Effector CD4-positive, alpha-beta T cell (primary cell): ENCODE results near the gene IL9. TPM values are rescaled to one million over a fixed set of nuclear protein-coding genes. Genes with fewer than 3 reads are reported as not detected.
A peak's percentile ranks its signal among the peaks of the same experiment; 100 is the strongest.

ENCODE experiments used
- DNase-seq: peaks from one replicate; pipeline ENCODE4 v3.0.0-alpha.2; 2020
- total RNA-seq: gene quantifications from one replicate; lab custom pipeline; 2026; lab: John Stamatoyannopoulos, UW

The IL9 gene
- not detected for total RNA-seq

DNA sequence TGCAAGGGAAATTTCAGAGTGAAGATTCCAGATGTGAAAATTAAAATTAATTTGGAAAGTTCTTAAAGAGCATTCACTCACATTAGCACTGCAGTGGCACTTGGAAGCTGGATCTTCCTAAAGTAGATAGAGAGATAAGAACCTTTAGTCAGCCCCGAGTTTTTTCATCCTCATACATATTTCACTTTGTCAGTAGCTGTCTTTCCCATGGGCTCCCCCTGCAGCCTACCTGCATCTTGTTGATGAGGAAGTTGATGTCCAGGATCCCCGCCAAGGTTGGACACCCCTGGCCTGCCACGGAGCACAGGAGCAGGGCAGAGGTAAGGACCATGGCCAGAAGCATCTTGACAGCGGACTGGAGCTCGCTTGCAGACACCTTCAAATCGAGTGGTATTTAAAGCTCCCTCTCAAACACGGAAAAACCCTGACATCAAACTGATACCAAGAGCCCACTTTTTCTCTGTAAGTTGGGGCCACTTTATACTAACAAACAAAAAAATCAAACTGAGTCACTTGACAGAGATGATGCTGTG lies at the start of gene IL9:
Gene IL9 (minus strand): TSS at position 368 of the 533 bp plus-strand sequence. CDS start 25 bp downstream, at position 343.
- DNase-seq: no peak

DNA sequence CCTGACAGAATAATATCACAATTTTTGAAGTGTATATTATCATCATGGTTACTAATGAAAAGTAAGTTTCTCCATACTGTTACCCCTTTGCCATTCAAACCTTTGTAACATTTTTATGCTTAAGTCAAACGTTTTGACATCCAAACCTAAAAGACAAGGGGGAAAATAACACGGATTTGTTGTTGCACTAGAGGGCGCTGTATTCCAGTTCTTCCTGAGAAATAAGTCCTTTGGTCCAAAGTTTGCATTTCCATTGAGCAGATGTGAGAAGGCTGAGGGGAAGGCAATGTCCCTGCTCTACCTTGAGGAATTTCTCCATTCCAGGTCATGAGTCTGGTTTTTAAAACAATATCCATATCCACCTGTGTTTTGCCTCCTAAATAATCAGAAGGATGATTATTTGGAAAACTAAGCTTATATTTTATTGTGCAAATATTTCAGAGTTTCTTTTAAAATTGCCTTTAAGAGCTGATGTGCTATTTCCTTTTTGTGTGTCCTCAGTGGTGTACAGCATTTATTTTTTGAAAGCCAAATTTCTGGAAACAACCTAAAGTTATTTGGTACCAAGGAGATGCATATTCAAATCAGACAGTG lies 49.4 kb upstream of the IL9 start:
- peak; percentile 4 for DNase-seq

DNA sequence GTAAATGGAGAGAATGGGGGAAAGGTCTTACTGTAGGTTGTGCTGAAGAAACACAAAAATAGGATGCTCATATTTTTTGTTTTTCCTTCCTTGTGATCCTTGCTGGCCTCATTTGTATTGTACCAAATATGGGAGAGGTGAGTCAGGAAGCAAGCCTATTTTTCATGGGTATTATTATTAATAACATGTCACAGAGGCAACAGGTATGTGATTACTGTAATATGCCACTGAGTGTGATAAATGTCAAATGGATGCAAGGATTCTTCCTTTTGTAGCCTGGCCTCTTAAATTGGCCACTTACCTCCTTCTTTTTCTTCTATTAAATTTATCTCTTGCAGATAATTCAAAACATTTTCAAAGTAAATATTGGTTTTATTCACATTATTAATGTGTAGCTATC lies 48.9 kb upstream of the IL9 start:
- no peak for DNase-seq

DNA sequence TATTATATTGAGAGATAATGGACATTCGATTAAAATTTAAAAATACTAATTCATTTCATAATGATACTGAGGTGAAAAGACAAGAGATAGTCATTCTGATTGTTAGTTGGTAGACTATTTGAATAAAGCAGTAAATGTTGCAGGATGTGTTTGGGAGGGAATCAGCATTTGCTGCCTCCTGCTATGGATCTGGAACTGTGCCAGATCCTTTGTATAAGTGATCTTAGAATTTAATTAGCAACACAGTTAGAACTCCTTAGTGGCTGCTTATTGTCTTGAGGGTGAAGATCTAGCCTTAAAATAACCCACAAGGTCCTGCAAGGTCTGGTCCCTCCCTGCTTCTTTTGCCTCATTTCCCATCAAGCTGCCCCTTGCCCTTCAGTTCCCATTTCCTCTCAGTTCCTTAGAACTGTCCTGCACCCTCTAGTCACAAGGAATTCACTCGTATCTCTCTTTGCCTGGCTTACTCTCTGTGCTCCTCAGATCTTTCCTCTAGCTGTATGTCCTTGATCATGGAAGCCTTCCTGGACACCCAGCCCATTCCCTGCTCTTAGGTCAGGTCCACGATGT lies 46.6 kb upstream of the IL9 start:
- DNase-seq: no peak

DNA sequence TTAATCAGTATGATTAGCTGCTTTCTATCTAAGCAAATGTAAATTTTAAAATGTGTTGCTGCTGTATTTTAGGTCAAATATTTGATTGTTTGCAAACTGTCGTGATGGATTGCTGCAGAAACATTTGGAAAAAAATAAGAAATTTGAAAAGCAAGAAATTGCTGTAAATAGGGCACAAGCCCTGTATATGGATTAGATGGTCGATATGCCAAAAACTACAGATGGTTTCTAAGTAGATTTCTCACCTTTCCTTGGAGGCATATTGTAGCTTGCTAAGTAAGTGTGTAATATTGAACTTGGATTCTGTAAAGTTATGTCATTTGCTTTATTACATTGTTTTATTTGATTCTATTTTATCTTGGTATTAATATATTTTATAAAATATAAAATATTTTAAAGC lies 46.1 kb upstream of the IL9 start:
- no peak for DNase-seq

DNA sequence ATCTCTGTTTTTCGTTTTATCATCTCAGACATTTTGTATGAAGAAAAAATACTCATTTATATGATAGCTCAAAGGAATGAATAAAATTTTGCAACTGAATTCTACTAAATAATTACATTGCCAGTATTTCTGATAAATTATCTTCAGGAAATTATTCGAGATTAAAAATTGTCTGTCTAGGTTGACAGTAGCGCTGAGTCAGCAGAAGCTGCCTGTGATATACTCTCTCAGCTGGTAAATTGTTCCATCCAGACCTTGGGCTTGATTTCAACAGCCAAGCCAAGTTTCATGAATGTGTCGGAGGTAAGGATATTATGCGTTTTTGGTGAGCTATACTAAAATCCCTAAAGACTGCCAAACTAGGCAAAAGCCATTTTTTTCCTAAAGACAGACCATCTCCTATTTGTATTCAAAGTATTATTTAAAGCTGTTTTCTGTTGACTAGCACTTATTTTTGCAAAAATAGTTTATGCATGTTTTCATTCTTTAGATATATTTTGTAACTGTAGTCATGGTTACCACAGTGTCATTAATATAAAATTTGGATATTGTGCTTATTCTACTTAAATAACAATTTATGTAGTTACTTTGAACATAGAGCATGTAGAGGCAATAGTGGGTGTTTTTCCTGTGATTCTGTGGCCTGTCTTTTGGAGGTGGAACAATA lies 41.7 kb upstream of the IL9 start:
- no peak for DNase-seq

DNA sequence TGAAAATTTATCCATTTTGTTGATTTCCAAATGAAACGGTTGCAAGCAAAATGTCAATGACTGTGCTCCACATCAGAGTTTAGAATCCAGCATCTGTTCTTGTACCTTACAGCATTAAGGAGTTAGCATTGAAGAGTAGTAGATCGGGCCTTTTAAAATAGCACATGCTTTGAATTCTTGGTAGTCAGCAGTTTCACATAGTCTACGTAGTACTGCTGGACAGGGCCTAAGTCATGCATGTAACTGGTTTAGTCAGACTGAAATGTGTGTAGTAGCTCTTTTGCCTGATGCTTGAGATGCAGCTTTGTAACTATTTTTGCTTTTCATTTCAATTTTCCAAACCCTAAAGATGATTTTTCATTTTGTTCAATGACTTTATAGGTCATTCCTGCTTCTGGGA lies 39.3 kb upstream of the IL9 start:
- no peak for DNase-seq

DNA sequence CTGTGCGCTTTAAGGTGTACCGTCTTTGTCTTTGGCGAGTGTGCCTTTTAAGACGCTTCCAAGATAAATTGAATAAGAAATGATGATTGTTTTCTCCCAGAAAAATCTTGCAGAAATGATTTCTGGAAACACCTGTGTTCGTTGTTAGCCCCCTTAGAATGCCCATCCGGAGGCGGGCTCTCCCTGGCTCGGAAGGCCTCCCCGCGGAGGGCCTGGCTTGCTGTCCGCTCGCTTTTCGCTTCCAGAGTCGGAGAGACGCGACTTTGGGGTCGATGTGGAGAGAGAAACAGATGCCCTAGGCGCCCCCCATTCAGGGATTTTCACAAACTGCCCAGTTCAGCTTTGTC lies 35.3 kb upstream of the IL9 start:
- DNase-seq: no peak

DNA sequence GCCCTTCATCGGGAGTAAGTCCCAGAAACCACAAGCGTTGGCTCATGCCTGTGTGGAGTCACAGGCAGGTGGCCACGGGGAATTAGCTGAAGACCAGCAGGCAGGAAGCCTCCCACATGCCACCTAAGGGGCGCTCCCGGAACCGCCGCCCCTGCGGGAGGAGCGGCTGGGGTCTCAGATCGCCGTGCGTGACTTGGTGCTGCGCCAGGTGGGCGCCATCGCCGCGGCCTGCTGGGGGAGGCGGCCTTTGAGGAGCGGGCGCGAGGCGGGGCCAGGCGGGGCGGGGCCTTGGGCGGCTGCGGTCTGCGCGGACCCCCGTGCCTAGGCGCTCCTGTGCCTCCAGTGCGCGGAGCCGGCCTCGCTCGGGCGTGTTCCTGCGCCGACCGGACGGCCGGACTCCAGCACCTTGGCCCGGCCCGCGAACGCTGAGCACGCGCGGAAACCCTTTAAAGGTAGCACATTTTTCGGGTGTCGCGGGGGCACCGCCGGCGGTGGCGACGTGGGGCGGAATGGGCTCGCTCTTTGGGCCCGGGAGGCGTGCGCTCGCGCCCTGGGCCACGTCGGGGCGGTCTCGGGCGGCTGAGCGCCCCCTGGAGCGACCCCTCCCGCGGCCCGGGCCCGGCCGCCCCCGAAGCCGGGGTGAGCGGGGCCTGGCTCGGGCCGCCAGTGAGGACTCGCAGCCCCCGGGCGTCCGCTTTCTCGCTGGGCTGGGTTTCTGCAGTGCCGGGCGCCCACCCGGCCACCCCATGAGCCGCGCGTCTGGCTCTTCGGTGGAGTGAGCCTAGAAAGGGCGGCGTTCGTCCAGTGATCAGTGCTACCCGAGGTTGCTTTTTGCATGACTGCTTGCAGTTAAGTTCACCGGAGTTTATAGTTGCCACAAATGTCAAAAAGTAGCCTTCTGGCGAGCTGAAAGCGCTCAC lies 34.6 kb upstream of the IL9 start:
- DNase-seq: no peak

DNA sequence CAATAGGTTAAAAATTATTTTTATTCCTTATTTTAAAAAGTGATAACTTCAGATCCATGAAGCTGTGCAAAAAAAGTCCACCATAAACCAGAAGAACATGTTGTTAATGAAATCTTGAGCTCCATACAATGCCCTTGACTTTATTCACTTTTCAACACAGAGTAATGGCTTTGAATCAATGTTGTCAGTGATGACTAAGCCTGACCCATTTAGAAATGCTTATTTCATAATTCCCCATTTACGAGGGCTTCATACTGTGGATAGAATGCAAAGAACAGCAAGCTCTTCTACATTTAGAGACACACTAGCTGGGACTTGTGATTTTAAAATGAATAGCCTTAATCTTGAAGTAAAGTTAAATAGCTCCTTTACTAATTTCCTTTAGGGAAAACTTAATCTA lies 25.7 kb upstream of the IL9 start:
- DNase-seq: no peak

DNA sequence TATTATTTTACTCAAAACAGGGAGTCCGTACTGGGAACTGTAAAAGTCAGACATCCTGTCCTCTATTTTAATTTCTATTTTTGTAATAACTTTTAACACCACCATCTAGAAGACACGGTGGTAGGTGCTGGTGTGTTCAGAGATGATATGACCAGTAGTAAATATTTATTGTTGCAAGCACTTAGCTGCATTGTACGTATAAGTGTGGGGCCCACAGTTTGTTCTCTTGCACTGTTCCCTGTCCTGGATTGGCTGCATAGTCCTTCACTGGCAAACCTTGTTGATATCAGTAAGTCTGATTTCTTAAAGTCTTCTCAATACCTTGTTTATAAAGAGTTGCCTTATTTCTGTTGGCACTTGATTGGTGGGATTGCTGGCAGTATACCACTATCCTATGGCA lies 24.6 kb upstream of the IL9 start:
- DNase-seq: no peak

DNA sequence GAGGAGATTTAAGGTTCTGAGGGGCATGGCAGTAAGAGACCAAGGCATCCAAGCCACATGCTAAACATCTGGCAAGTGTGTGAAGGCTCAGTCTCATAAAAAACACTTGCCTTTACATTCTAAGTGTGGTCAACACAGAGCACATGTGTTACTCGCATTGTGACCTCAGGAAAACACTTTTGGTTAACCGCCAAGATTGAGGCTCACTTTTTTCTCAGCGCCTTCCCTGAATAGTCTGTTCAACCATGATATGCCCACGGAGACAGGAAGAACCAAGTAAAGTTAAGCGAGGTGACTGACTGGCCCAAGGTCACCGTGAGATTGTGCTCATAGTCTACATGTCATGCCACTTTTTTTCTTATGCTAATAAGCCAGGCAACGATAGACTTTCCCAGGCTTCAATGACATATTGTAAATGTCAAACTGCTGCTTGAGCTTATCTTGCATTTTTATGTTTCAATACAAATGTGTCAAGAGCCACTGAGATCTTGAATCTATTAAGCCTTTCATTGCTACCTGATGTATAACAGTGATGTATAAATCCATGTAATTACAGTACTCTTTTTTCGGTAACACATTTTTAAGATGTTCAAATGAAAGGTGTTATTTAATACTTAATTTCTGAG lies 21.1 kb upstream of the IL9 start:
- DNase-seq: no peak

DNA sequence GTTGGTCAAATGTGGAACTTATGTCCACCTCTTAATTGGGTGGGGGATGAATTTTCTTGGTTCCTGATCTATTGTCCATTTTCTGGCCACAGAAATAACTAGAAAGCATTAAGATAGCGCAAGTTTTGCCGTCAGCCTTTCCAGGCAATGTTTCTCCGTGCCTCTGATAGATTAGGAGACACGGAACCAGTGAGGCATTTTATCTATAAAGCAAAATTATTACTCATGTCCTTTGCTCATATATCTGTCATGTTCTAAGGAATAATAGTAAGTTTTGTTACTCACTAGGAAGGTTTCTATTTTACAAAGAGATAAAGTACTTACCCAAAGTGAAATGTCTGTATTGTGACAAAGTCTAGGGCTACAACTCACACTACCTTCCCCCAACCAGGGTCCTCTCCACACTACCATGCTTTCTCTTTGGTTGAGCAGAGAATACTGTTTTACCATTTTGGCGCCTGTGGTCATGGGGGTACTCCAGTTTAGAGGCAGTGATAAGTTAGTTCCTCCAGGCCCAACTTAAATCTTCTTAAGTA lies 19.9 kb upstream of the IL9 start:
- DNase-seq: no peak

DNA sequence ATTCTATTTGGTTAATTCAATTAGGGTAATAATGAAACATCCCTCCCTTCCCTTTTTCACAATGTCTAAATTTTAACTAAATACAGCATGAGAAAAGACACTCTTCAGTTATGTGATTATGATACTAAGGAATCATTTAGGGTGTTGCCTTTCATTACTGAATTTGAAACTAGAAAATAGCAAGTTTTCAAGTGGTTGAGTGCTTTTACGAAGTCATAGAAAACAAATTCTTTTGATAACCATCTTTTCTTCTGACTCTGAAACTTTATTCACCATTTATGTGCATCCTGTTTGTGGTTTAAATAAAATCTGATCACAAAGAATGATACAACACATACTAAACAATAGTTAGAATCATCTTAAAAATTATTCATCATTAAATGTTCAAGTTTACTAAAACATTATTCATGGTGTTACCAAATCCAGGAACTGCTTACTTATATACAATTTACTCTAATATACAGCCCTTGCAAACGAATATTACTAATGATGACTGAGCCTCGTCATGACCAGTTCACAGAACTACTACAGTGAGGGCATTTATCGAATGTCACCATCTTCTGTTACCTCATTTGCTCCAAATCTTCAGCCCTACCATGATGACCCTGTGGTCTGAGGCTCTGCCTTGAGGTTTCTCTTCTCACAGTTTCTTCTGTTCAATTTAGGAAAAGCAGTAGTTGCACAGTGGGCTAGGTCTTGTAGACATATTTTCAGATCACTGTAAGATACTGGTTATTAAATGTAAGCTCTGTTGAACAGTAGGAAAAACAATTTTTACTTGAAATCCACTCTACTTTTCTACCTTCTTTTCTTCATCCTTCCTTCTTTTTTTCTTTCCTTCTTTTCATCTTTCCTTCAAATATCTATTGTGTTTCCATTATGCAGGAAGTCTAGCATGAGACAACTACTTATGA lies 18.3 kb upstream of the IL9 start:
- DNase-seq: no peak

DNA sequence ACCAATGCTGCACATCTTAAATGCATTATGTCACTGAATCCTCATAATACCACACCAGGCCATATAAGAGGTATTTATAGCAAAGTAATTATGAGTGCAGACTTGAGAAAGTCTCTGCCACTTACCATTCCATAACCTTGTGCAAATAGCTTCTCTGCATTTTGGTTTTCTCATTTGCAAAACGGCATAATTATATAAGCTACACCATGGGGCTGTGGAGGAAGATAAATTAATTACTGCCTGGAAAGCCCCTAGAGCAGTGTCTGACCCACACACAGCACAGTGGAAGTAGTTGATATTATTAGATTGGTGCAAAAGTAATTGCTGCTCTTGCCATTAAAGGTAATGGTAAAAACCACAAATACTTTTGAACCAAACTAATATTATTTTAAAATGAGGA lies 9.5 kb upstream of the IL9 start:
- DNase-seq: no peak

DNA sequence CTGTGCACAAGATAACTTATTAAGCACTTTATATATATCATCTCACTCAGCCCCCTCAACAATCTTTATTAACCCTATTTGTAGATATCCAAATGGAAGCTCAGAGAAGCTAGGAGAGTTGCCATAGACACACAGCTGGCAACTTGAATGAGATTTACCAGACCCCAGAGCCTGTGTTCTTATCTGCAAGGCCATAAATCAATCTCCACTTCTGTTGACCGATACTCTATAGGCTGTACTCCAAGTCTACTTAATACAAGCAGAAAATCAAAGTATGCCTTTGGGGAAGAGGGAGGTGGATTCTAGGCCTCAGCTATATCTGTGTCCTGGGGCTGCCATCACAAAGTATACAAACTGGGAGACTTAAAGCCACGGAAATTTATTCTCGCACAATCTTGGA lies 6.0 kb upstream of the IL9 start:
- no peak for DNase-seq

DNA sequence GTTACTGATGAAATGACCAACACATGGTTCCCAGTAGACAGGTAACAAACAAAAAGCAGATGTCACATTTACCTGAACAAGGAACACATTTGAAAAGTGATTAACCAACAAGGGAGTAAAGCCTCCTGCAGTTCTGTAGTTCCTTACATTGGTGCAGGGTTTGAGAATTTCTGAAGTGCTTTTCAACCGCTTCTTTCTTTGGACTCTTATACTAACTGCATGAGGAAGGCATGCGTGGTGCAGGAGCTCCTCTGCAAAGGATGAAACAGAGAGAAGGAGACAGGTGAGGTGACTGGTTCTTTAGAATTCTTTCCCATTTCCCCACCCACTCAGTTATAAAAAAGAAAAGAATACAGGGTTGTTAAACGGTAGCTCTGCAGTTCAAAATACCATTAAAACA lies 4.6 kb upstream of the IL9 start:
- no peak for DNase-seq

DNA sequence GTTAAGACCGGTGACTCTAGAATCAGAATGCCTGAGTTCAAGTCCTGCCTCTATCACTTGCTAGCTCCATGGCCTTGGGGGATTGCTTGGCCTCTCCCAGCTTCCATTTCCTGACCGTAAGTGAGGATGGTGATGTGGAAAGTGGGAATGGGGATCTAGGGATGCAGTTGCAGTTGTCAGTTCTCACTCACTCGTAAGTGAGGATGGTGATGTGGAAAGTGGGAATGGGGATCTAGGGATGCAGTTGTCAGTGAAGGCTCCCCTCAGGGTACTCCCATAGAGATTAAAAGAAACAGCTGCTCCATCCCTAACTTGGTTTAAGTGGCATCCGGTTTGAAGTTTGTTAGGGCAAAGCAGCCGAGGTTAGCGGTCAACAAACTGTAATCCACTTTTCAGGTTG lies 3.0 kb upstream of the IL9 start:
- no peak for DNase-seq

DNA sequence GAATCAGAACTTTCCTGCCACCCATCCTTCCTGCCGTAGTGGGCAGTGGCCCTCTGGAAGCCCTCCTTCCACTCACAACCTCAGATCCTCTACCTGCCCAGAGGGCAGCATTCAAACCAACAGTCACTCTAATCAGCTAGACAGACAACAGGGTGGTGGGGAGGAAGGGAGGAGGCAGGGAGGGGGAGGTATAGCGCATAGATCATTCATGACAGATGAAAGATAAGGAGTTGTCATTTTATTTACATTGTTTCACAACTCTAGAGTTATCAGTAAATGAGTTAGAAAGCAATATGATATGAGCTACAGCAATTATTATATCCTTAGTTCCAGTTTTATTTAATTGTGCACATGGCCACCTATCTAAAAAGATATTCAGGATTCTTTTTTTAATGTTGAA lies 852 bp downstream of the IL9 start:
- no peak for DNase-seq

DNA sequence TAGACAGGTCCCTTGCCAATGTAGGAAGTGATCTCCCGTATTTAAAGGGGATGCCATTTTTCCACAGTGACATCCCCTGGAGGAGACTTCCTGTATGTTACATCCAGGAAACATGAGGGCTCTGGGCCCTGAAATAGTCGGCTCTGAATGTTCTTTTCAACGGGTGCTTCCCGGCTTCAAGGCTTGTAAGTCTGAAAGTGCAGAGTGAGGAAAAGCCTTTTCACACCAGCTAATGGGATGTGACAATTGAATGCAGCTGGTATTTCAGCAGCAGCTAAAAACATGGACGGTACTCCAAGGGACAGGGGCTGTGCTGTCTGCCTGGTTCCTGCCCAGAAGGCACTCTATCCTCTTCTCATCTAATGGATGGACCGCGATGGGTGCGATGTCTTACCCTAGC lies 1.4 kb downstream of the IL9 start:
- no peak for DNase-seq

DNA sequence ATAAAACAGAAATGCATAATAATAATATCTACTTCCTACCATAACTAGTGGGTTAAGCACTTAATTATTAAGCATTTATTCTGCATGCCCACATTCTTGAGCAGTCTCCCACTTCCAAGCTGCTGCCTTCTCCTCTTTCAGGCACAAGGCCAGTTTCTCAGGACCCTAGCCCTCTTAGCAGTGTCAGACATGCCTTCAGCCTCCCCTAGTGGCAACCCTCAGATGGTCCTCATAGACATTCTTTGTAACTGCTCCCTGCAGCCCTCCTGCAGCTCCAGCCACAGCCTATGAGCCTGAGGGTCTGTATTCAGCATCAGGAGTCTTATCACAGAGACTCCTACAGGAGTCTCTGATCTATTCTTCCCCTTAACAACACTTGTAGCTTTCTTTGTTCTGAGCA lies 3.9 kb downstream of the IL9 start:
- DNase-seq: no peak

DNA sequence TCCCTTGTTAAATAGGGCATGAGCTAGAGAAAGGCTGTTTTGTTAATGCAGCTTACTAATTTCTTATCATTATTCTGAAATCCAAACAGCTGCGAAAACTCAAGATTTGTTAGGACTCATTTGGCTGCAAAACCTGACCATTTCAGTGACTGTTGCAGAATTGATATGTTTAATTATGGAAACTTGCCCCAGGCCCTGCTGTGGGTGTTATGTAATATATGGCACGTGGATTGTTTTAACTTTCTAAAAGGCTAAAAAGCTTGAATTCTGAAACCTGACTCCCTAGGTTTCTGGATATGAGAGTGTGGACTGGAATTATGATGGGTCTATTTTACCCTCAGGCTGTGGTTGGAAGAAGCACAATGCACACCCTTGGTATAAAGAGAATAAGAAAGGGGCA lies 4.4 kb downstream of the IL9 start:
- no peak for DNase-seq
